Renal cortical epithelial cell (primary cell): Measurements from ENCODE around the gene ADD1. TPM values are rescaled to one million over a fixed set of nuclear protein-coding genes. Genes with fewer than 3 reads are reported as not detected.
"Not testable (repeated sequence)": the region's sequence is repeated elsewhere in the genome, so short reads cannot be mapped to it uniquely, and the experiment has no call there.

Experiments
- DNase-seq: peaks from one replicate; pipeline ENCODE4 v3.0.0-alpha.2; 2011; ENCODE audit warnings: low read depth
- total RNA-seq: library from RNA; depleted of rRNA; stranded (reverse); fragments of >200 nt; gene quantifications from 2 replicates; pipeline ENCODE4 v1.2.3, GENCODE V29; 2014

ADD1 gene
- total RNA-seq, 1 donor from 2014 or later, result 207 TPM

DNA sequence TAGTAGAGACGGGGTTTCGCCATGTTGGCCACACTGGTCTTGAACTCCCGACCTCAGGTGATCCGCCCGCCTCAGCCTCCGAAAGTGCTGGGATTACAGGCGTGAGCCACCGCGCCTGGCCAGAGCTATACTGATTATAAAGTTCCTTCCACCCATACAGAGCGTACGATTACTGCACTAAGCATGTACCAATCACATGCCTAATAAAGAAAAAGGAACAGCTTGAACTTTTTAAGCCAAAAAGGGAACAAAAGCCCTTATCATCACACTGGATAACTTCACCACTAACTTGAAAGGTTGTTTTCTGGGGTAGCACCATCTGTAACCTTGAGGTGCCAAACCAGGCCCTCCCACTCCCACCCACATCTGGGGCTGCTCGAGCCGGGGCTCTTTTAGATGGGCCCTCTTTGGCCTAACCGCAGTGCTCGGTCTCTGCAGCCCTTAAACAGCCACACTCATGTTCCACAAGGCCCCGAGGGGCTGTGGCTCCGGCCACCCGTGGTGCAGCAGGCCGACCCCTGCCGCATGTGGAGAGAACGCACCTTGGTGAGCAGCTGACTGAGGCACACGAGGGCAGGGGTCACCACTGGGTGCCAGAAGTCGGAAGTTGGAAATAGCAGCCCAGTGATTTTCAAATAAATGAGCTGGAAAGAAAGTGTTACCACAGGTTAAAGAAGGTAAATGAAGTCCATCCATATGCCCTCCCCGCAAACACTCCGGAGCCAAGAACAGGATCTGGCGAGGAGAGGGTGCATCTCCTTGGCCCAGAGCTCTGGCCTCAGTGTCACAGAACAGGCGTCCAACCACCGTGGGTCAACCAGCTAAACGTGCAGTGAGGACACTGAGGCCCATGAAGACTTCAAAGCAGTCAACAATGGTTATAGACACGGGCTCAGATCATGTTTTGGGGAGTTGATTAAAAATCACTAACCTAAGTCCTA, 101.2 kb downstream of the ADD1 start:
- no peak for DNase-seq

DNA sequence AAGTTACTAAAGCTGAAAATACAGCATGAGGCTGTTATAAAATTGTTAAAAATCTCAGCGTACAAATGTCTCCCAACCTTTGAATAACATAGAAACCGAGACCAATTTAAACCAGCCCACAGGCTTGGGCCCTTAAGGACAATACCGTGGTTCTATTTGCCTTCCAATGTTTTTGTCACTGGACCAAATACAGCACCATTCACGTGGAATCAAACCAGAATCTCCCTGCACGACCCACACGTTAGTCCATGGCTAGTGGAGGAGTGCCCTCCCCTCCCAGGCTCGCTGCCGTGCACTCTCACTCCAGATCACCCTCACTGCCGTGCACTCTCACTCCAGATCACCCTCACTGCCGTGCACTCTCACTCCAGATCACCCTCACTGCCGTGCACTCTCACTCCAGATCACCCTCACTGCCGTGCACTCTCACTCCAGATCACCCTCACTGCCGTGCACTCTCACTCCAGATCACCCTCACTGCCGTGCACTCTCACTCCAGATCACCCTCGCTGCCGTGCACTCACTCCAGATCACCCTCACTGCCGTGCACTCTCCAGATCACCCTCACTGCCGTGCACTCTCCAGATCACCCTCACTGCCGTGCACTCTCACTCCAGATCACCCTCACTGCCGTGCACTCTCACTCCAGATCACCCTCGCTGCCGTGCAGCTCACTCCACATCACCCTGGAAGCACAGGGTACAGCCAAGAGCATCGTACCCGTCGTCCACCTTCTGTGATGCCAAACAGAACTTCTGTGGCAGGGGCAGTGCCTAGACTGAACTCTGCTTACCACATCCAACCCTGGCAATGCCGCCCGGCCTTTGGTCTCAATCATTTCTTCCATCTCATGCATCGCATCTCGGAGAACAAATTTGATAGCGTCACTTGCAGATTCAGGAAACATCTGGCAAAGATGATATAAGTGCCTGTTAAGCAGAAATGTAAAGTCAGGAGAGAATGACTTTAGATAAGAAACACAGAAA, 102.3 kb downstream of the ADD1 start:
- not testable (repeated sequence) for DNase-seq

DNA sequence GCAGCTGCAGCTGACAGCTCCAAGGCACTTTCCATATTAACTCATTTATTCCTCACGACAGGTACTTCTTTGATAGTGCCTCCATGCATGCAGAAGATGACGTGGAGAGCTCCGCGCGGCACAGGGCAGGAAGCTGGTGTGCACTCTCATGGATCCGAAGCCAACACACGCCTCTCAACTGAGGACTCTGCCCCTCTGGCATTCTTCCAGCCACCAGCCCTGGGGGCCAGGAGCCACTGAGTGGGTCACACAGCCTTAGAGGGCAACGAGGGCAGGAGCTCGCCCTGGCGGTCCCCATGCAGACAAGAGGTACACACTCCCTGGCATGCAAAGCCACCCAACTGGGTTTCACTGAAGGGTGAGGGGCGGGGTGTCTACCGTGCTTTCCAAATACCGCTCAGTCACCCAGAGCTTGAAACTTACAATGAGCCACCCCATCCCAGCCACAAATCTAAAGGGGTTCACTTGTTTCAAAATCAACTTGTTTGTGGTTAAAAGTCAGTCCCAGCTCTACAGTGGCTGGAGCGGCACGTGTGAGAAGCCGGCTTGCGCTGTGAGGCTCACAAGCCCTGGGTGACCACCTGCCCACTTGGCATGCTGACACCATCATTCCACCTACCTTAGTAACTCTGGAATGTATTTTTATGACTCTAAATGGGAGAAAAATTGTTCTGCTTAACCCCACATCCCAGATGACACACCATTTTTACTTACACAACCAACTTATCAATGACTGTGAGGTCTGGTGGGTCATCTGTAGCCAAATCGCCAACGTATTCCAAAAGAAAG, 103.4 kb downstream of the ADD1 start:
- DNase-seq, result no peak

DNA sequence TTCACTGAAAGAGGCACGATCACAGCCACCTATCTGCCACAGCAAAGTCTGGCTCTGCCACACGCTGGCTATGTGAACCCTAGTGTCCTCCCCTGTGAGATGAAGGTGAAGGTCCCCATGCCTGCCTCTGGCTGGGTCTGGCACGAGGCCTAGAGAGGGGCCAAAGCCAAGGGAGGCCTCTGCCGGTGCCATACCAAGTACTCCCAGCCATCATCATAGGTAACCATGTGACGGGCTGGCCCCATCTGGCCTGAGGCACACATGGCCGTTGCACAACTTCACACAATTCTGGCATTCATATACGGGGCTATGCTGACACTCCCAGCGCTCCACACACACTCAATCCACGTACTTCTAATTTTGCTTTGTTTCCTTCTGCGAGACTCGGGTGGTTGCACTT, 104.3 kb downstream of the ADD1 start:
- no peak for DNase-seq

DNA sequence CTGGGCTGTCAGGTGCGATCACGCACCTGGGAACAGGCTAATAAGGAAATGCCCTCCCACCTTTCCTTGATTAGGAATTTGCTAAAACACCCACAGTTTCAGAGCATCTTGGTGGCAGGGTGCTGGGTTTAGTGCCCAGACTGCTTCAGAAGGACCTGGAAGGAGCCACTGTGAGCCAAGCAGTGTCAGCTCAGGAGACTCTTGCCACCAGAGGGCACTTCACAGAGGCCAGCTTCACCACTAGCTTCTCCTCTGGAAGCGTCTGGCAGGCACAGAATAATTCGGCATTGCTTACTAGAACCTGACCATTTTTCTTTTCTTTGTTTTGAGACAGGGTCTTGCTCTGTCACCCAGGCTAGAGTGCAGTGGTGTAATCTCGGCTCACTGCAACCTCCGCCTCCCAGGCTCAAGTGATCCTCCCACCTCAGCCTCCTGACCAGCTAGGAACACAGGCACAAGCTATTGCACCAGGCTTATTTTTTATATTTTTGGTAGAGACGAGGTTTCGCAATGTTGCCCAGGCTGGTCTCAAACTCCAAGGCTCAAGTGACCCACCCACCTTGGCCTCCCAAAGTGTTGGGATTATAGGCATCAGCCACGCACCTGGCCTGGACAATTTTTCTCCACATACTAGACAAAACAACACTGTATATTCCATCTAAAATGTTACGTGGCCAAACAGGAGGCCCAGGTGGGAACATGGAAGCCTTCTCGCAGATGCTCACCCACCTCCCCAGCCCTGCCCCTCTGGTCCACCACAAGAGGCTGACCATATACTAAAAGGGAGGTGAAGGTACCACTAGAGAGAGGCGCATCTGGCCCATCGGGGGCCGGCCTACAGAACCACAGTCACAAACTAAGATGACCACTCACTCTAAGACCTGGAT, 105.5 kb downstream of the ADD1 start:
- no peak for DNase-seq

DNA sequence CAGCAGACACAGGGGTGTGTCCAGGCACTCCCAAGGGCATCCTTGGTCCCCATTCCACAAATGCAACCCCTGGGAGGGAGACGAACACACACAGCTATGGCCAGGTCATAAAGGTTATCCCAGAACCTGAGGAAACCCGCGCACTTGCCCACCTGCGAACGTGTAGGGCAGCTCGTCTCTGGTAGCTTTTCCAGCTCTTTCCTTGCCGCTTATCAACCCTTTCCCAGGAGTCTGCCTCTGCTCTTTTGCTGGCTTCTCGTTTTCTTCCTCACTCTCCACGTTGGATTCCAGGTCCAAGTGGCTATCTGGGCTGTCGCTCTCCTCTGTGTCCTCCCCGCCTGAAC, 106.1 kb downstream of the ADD1 start:
- DNase-seq, result no peak

DNA sequence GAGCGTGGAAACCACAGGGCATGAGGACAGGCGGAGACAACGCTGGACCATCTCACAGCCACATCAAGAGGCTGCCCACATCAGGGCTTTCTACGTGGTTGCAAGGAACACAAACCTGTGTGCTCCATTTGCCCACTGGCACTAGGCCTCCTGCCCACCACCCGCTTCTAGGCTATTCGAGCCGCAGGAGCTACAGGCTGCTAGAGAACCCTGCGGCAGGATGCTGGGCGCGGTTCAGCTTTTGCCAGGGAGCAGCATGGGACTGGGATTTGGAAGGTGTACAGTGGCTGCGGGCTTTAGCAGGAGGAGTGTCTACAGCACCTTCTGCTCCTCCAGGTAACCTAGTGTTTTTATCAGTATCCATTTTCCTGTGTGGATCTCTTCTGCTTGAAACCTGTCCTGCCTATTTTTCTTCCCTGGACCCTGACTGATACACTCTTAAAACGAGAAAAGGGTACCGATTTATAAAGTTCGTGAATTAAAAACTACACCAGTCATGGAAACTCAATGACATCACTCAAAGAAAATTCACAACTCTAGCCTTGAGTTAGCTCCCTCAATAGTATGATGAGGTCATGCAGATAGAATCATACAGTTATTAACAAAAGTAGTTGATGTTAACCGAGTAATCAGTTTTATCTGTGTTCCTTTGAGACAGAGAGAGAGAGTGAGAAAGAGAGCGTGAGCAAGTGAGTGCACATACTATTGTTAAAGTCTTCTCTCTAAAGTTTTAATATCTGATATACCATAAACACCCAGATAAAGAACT, 106.8 kb downstream of the ADD1 start:
- DNase-seq, result no peak

DNA sequence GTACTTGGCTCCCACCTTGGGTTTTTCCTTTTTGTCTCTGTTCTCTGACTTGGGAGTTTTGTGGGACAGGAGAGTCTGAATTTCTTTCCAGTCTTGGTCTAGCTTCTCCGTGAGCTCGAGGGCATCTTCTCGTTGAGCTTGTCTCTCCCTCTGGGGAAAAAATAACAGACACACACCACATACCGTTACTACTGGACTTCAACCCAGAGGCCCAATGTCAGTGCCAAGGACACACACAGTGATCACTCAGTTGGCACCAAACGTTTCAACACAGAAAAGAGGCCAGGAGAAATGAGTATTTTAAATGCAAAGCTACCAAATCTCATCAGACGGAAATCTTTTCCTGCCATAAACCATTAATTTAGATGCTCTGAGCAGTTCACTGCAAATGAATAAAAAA, 109.9 kb downstream of the ADD1 start:
- no peak for DNase-seq

DNA sequence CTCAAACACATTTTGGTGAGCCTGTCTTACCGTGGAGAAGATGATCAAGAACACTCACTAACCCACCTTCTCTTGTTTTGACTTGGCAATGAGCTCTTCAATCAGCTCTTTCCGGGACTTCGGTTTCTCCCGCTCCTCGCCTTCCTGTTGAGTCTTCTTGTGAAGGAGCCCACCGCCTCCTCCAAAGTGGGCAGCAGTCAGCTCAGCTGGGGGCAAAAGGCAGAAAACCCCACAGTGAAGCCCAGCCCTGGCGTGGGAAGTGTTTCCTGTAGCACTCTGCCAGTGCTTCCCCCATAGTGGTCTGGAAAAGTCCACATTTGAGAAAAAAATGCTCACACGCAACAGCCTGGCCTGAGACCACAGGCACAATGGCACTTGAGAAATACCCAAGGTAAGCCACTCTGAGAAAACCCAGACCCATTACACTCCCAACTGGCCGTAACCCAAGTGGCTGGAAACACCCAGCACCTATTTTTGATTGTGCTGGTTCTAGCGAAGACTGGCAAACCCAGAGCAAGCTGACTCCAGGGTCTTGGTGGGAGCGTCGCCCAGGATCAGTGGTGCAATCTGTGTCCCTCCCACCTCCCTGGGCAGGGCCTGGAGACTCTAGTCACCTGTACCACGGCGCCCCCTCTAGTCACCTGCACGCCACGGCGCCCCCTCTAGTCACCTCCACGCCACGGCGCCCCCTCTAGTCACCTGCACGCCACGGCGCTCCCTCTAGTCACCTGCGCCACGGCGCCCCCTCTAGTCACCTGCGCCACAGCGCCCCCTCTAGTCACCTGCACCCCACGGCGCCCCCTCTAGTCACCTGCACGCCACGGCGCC, 110.9 kb downstream of the ADD1 start:
- no peak for DNase-seq

DNA sequence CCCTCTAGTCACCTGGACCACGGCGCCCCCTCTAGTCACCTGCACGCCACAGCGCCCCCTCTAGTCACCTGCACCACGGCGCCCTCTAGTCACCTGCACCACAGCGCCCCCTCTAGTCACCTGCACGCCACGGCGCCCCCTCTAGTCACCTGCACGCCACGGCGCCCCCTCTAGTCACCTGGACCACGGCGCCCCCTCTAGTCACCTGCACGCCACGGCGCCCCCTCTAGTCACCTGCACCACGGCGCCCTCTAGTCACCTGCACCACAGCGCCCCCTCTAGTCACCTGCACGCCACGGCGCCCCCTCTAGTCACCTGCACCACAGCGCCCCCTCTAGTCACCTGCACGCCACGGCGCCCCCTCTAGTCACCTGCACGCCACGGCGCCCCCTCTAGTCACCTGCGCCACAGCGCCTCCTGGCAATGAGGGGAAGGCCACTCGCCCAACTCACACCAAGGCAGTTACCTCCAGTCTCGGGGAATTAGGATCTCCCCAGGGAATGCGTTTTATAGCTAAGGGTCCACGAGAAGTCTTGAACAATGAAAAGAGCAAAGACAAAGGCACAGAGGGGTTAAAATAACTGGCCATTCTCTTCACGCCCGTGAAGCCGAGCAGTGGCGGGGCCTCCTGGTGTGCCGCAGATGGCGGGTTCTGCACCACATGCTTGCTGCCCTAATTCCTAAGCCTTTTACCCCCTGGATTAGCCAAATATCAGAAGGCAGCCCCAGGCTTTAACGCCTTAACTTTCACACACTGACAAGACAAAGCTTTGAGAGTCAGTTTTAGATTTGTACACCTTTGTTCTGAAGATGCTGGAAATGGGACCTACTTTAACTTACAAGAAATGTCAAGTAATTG, 111.8 kb downstream of the ADD1 start:
- not testable (repeated sequence) for DNase-seq

DNA sequence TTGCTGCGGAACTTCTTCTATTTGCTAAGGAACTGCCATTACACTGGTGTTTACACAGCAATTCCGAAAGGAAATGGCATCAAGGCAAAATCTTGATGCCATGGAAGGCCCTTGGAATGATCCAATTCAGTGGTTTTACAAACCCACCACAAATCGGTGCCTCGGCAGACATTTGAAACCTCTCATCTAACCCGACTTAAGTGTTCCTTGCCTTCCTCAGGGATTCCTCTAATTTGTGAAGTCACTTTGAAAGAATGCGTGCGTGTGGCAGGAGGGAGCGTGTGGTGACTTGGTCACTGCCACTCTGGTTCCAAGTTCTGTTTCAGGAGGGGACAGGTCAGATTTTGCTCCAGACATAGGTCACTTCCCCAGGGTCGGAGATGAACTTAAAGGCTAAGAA, 114.8 kb downstream of the ADD1 start:
- no peak for DNase-seq

DNA sequence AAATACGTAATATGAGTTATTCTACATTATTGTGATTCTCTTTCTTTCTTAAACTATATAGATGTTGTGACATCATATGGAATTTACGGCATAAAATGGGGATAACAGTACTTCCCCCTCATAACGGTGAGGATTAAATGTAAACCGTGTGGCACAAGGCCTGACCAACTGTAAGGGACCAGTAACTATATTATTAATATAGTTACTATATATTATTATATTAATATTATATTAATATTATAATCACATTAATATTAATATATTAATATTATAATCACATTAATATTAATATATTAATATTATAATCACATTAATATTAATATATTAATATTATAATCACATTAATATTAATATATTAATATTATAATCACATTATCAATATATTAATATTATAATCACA, 116.8 kb downstream of the ADD1 start:
- not testable (repeated sequence) for DNase-seq

DNA sequence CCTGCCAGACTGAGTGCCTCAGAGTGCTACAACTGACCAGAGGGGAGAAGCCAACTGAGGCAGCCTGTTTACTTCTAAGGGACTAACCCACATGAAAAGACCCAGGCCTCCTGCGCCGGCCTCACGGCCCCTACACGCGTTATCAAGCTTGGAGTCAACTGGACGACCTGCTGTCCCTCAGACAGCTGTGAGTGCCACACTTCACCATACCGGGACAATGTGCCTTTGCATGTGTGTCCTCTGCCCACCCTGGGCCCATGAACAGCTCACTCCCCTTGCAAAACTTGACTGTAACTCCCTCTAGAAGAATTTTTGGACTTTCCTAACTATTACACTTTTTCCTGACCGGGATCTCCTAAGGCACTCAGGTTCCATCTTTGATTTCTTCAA, 117.8 kb downstream of the ADD1 start:
- no peak for DNase-seq

DNA sequence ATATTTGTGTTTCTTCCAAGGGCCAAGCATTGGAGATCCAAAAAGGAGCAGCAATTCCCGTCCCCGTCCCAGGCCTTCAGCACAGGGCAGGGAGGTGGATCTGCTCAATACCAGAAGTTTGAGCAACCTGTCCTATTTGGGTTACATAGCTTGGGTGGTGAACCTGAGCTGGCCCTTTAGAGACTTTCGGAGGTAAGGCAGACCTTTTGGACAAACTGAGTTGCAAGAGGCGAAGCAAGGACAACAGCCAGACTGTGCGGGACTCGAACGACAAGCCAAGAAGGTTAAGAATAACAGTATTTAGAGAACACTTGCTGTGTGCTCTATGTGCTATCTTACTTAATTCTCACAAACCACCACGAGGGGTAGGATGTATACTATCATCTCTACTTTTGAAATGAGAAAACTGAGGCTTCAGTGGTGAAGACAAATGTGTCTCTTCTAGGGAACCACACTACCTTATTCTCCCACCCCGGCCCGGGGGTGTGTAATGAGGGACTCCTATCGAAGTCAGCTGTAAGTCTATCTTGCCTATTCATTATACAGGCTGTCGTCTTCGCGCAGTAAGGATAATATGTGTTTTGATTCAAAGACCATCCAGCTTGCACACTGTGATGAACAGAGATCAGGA, 118.3 kb downstream of the ADD1 start:
- DNase-seq, result no peak

DNA sequence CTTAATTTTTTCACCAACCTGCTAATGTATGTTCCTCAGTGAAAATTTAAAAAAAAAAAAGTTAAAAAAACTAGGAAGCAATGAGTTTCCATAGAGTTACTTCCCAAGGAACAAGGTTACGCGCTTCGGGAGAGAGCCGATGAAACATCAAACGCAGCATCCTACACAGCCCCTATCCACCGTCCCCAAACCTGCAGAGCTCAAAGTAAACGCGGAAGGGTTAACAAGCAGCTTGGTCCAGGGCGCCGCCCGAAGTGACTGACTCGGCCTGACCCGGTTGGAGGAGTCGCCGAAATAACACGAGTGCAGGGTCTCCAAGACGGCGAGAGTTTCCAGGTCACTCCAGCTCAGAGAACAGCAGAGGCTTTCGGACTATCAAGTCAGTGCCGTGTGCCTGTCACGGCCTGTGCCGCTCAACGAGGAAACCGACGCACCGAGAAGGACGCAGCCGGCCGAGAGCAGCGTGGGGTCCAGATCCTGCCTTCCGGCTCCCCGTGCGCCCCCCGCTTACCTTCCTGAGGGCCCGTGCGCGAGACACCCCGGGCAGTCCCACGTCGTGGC, 119.0 kb downstream of the ADD1 start:
- DNase-seq, result peak; percentile 37

DNA sequence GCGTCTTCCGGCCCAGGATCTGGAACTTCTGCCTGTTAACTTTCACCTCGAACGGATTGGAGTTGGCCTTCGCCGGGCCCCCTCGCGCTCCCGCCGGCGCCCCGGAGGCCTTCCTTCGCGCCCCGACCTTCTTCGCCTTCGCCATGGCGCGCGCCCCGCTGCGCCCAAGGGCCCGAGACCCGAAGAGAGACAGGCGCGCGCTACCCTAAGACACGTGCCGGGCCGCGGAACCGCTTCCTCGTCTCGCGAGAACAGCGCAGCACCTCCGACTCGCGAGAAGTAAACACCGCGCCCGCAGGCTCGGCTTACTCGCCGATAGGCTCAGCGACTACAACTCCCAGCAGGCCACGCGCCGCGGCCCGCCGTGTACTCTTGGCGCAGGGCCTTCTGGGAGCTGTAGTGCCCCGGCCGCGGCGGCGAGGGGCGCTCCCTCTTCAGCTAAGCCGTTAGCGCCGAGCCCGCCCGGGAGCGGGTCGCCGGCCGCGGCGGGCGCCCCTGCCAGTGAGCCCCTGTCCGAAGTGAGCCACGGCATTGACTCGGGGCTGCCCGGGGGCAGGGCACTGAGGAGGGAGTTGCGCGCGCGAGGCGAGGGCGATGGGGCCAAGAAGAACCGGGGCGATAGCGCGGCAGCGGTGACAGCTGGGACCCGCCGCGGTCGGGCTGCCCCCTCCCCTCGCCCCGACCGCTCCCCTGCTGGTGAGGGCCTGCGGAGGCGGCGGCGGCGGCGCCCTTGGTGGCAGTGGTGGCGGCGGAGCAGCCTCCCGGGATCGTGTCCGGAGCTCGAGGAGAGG, 119.7 kb downstream of the ADD1 start, which contains the start of the genes GRK4 and NOP14:
GRK4 (plus strand) TSS at position 397 of the 791 bp plus-strand sequence. CDS start 500 bp downstream, outside the sequence.
NOP14 (minus strand) TSS at position 232 of the 791 bp plus-strand sequence; CDS start at position 145, 87 bp downstream.
- DNase-seq, result peak; percentile 92
